Activated naive CD4-positive, alpha-beta T cell treated with anti-CD3 and anti-CD28 coated beads for 36 hours (primary cell): Measurements from ENCODE around the gene TRIM15. TPM values are rescaled to one million over a fixed set of nuclear protein-coding genes. Genes with fewer than 3 reads are reported as not detected.
A peak's percentile ranks its signal among the peaks of the same experiment; 100 is the strongest.

Experiments
- CTCF ChIA-PET: fragments of 350-600 bp; sonication (Branson Sonifier 250); formaldehyde crosslinking; loops from one replicate; lab custom pipeline; 2021; ENCODE audit warnings: antibody characterized with exemption; lab: Charles Lee
- DNase-seq: peaks from one replicate; pipeline ENCODE4 v3.0.0-alpha.2; 2020
- H3K27ac Mint-ChIP-seq: one replicate; pipeline ENCODE4 v1.8.0; 2021; ENCODE audit warnings: mild to moderate bottlenecking, mixed read lengths
- H3K27me3 Mint-ChIP-seq: one replicate; pipeline ENCODE4 v1.8.0; 2021; ENCODE audit warnings: low read depth, mixed read lengths
- H3K36me3 Mint-ChIP-seq: one replicate; pipeline ENCODE4 v1.8.0; 2021; ENCODE audit warnings: low read depth, mixed read lengths
- H3K4me1 Mint-ChIP-seq: one replicate; pipeline ENCODE4 v1.8.0; 2021; ENCODE audit warnings: low read depth, mixed read lengths
- H3K4me3 Mint-ChIP-seq: one replicate; pipeline ENCODE4 v1.8.0; 2021; ENCODE audit warnings: mild to moderate bottlenecking, moderate library complexity, mixed read lengths
- H3K9me3 Mint-ChIP-seq: one replicate; pipeline ENCODE4 v1.8.0; 2021; ENCODE audit warnings: mixed read lengths
- intact Hi-C: fragments of 100-400 bp; cut with micrococcal nuclease; formaldehyde crosslinking; loops from one replicate; pipeline ENCODE4 v1.15.1; 2023
- total RNA-seq, 2 experiments: library from RNA; stranded (reverse); gene quantifications; one replicate each; pipeline ENCODE4 v1.2.3, GENCODE V29; 2021

TRIM15 gene
- total RNA-seq, 2 experiments from 2014 or later: 0.79 to 2.2 TPM

DNA sequence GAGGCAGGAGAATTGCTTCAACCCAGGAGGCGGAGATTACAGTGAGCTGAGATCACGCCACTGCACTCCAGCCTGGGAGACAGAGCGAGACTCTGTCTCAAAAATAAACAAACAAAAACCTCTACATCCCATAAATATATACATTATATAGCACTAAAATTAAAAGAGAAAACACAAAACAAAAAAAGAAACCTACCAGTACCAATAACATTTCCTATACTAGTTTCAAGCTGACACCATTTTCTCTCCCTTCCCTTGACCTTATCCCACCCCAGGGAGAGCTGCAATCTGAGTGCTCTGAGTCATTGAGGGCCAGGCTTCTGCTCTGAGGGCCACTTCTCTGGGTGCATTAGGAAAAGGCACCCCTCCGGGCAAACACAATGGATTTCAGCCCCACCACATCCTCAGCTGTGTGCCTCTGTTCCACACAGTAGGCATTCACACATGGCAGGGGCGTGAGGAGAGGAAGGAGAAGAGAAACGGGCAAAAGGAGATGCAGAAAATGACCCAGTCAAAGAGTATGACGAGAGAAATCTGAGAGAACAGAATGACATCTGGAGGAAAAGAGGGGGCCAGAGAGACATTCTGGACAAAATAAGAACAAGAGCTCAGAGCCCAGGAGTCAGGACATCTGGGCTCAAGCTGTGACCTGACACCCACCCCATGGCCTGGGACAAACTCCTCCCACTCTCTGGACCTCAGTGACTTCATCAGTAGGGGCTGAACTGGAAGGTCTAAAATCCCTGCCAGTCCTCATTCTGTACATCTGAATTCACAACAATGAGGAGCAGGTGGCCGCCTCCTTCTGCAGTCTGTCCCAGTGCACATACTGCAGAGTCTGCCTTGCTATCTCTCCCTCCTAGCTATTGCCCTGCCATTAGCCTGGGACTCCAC, 31.7 kb downstream of the TRIM15 start:
- H3K27me3 Mint-ChIP-seq: no peaks in the 10 kb centered on the region
- no peak for DNase-seq
- H3K36me3 Mint-ChIP-seq: peaks cover 20% of the 10 kb centered on the region
- H3K4me3 Mint-ChIP-seq: no peak overlapping the region
- intact Hi-C loops: no loop called here
- H3K27ac Mint-ChIP-seq: no peak overlapping the region
- H3K4me1 Mint-ChIP-seq: peaks cover 5% of the 10 kb centered on the region
- H3K9me3 Mint-ChIP-seq: no peaks in the 10 kb centered on the region
- CTCF ChIA-PET: interaction anchor here (0.5 kb wide), 1 partner anchor 190 kb away, joined by 4 read pairs; no protein-coding TSS in a partner anchor

DNA sequence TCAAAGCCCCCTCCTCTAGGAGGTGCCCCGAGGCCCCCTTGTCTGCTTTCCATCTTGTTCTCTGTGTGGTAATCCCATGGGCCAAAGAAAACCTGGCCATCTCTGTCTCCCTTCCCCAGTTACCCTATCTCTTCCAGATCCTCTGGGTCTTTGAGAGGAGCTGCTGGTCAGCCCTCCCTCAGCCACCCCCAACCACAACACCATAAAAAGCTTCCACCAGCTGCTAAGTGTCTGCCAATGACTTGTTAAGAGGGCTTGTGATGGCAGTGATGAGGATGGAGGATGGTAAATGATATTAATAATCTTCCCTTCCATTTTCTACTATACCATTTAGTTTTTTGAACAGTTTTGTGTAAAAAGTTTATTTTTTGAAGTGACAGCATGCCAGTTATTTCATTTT, 32.6 kb downstream of the TRIM15 start:
- peaks cover 6% of the 10 kb centered on the region for H3K4me1 Mint-ChIP-seq
- no peaks in the 10 kb centered on the region for H3K9me3 Mint-ChIP-seq
- no peak overlapping the region for H3K27ac Mint-ChIP-seq
- no peak for DNase-seq
- CTCF ChIA-PET: interaction anchor here (0.5 kb wide), 1 partner anchor 189 kb away, joined by 4 read pairs; no protein-coding TSS in a partner anchor
- H3K36me3 Mint-ChIP-seq: peaks cover 25% of the 10 kb centered on the region
- H3K4me3 Mint-ChIP-seq: no peak overlapping the region
- no peaks in the 10 kb centered on the region for H3K27me3 Mint-ChIP-seq
- intact Hi-C loops: no loop called here

DNA sequence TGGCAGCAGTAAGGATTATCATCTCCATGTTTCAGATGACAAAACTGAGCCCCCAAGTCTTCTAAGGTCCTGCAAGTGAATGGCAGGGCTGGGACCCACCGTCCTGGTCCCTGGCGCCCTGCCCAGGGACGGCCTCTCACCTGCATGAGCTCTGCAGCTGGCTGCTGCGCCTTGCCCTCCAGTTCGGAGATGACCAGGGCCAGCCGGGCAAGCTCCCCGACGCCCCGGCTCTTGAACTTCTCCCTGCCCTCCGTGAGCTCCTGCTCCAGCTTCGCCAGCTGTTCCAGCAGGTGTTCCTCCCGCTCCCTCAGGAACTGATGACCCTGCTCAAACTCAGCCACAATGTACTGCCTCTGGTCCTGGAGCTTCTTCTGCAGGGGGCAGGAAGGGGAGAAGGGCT, 33.0 kb downstream of the TRIM15 start:
- CTCF ChIA-PET: interaction anchor here (0.6 kb wide), 1 partner anchor 589 kb away, joined by 3 read pairs; no protein-coding TSS in a partner anchor
- intact Hi-C loops: no loop called here
- no peaks in the 10 kb centered on the region for H3K27me3 Mint-ChIP-seq
- no peak for DNase-seq
- no peak overlapping the region for H3K27ac Mint-ChIP-seq
- H3K9me3 Mint-ChIP-seq: no peaks in the 10 kb centered on the region
- H3K36me3 Mint-ChIP-seq: peaks cover 27% of the 10 kb centered on the region
- peaks cover 6% of the 10 kb centered on the region for H3K4me1 Mint-ChIP-seq
- H3K4me3 Mint-ChIP-seq: no peak overlapping the region

DNA sequence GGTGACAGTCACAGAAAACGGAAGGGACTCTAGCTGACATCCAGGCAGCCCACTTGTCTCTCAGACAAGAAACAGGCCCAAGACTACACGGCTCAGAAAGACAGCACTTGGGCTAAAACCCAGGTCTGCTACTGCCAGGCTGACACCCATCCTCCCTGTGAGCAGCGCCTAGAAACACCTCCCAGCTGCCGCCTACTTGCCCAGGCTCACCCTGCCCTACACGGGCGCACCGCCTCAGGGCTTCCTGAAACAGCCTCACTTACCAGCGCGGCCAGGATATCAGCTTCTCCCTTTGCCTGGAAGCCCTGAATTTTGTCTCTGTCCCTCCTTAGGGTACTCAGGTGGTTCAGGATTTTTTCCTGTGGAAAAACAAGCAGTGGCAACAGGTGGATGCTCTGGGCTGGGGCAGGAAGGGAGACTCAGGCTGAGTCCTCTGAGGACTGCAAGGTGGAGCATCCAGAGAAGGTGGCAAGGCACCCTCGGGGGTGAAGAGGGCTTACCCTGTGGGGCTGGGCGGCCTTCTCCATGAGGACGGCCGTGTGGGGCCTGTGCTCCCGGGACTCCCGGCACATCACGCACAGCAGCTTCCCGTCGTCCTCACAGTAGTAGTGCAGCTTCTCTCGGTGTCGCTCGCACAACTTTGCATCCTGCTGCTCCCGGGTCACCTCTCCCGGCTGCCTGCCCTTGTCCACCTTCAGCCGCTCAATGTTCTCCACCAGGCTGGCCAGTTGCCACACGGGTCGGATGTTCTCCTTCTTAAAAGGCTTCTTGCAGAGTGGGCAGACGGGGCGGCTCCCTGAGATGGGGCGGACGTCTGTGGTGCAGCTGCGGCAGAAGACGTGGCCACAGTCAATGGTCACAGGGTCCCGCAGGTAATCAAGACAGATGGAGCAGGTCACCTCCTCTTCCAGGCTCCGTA, 35.1 kb downstream of the TRIM15 start:
- Mint-ChIP-seq H3K27me3 (no peaks in the 10 kb centered on the region), H3K4me1 (peaks cover 19% of the 10 kb centered on the region), H3K9me3 (no peaks in the 10 kb centered on the region), H3K4me3 (no peak overlapping the region), H3K36me3 (peaks cover 27% of the 10 kb centered on the region), H3K27ac (no peak overlapping the region)
- DNase-seq: no peak
- CTCF ChIA-PET: no interaction called here
- intact Hi-C loops: no loop called here

DNA sequence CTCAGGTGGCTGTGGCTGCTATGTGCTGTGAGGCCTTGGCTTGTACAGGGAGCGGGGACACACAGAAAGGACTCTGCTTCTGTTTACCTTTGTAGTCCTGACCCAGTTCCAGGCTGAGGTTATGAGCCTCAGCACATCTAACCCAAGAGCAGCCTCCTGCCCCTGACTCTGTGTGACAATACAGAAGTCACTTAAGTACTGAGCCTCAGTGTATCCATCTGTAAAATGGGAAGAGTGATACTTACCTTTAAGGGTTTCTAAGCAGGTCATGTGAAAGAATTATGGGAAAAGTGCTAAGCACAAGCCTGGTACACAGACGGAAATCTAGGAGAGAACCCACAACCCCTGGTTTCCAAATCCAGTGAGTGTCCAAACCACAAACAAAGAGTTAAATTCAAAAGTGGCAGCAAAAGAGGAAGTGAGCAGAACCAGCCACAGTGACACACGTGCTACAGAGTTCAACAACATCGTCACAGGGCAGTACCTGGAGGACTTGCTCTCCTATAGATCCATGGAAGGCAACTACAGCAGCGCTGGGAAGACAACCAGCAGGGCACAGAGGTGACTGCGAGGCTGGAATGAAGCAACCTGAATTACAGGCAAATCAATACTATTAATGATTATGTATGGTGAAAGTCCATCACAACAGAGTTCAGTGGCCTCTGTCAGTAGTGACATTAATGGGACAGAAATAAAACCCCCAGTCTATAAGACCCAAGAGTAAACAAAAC, 37.4 kb downstream of the TRIM15 start:
- H3K27ac Mint-ChIP-seq: no peak overlapping the region
- DNase-seq: no peak
- H3K27me3 Mint-ChIP-seq: no peaks in the 10 kb centered on the region
- H3K4me3 Mint-ChIP-seq: no peak overlapping the region
- peaks cover 24% of the 10 kb centered on the region for H3K36me3 Mint-ChIP-seq
- intact Hi-C loops: no loop called here
- H3K4me1 Mint-ChIP-seq: peaks cover 26% of the 10 kb centered on the region
- H3K9me3 Mint-ChIP-seq: no peaks in the 10 kb centered on the region
- CTCF ChIA-PET: no interaction called here

DNA sequence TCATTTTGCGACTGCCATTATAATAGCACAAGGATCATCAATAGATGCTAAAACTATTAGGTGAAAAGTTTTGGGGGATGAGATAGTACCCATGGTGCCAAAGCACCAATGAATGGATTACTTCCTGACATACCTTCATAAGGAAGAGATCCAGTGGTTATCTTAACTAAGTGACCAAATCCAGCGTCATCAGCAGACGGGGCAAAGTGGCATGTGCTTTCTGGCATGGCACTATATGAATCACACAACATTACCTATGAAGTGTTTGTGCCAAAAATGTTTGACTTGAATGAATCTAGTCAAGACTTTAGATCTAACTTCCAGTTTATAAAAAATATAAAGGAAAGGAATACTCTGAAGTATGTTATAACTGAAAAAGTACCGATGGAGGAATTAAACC, 39.0 kb downstream of the TRIM15 start:
- H3K27me3 Mint-ChIP-seq: no peaks in the 10 kb centered on the region
- H3K9me3 Mint-ChIP-seq: no peaks in the 10 kb centered on the region
- CTCF ChIA-PET: no interaction called here
- H3K4me1 Mint-ChIP-seq: peaks cover 38% of the 10 kb centered on the region
- H3K4me3 Mint-ChIP-seq: no peak overlapping the region
- intact Hi-C loops: no loop called here
- peaks cover 17% of the 10 kb centered on the region for H3K36me3 Mint-ChIP-seq
- H3K27ac Mint-ChIP-seq: no peak overlapping the region
- no peak for DNase-seq

DNA sequence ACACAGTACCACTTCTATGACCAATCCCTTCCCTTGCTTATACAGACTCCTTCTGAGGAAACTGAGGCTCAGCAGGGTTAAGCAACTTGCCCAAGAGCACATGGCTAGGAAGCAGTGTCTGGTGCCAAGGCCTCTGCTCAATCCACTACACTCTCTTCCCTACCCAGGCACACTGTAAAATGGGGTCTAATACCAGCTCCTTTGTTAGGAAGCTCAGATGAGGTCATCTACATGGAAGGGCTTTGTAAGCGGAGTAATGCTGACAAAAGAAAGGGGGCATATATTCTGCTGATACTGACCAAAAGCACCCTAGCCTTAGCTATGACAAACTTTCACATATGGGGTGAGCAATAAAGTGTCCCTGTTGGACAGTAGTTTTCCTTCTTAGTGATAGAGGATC, 40.8 kb downstream of the TRIM15 start:
- H3K27ac Mint-ChIP-seq: no peak overlapping the region
- peaks cover 11% of the 10 kb centered on the region for H3K36me3 Mint-ChIP-seq
- no peaks in the 10 kb centered on the region for H3K9me3 Mint-ChIP-seq
- H3K4me1 Mint-ChIP-seq: peaks cover 54% of the 10 kb centered on the region
- no peak overlapping the region for H3K4me3 Mint-ChIP-seq
- intact Hi-C loops: no loop called here
- CTCF ChIA-PET: interaction anchor here (1.0 kb wide), 2 partner anchors 12 to 15 kb away, joined by 3 to 4 read pairs; no protein-coding TSS in a partner anchor
- no peaks in the 10 kb centered on the region for H3K27me3 Mint-ChIP-seq
- DNase-seq: no peak

DNA sequence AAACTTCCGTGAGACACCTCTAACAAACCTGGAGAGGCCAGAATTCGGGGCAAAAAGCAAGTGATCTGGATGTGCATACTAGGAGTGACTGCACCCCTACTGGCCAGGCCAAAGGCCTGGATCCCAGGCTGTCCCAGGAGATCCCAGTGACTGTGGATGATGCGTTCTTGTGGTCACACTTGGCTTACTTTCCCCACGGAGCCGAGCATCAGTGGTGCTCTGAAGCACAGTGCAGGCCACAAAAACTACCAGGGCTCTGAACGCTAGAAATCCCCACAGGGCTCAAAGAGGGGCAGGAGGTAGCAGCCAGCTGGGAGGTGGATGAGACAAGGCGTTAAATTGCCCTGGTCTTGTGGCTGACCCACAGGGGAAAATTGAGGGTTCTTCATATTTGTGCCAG, 42.8 kb downstream of the TRIM15 start:
- no peak for DNase-seq
- no peaks in the 10 kb centered on the region for H3K27me3 Mint-ChIP-seq
- H3K27ac Mint-ChIP-seq: no peak overlapping the region
- peaks cover 8% of the 10 kb centered on the region for H3K36me3 Mint-ChIP-seq
- intact Hi-C loops: no loop called here
- peaks cover 68% of the 10 kb centered on the region for H3K4me1 Mint-ChIP-seq
- no peak overlapping the region for H3K4me3 Mint-ChIP-seq
- CTCF ChIA-PET: interaction anchor here (1.2 to 2.2 kb wide), 3 partner anchors 12 to 191 kb away, joined by 3 to 8 read pairs (median 5); no protein-coding TSS in a partner anchor
- H3K9me3 Mint-ChIP-seq: no peaks in the 10 kb centered on the region

DNA sequence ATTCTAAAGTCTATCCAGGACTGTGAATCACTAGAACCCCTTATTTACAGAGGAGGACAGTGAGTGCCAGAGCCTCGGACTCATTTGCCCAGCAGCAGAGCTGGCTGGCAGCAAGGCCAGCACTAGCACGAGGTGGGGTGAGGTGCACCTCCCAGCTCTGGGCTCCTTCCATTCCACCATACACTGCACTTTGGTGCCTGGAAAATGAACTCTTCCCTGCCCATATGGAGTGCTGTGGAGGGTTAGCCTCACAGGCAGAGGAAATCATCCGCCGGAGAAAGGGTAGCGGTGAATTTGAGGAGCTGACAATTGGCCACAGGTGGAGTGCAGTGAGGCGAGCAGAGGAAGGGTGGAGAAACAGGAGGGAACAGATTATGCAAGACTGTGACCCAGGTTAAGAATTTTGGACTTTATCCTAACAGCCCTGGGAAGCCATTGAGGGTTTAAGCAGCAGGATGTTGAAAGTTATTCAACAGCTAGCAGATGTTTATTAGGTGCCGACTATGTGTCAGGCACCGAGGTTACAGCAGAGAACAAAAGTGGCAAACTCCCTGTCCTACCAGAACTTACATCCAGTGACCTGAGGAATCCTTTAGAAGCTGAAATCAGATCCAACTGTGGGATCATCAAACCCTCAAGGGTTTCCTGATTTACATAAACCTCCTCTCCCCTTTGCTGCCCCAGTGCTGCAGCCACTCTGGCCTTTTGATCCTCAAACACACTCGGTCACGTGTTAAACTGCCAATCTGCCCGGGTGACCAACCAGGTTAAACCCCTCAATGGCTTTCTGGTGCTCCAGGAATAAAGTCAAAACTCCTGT, 43.7 kb downstream of the TRIM15 start:
- CTCF ChIA-PET: interaction anchor here (1.2 to 2.2 kb wide), 2 partner anchors 13 to 191 kb away, joined by 3 to 5 read pairs; no protein-coding TSS in a partner anchor
- no peak for DNase-seq
- no peaks in the 10 kb centered on the region for H3K9me3 Mint-ChIP-seq
- H3K27me3 Mint-ChIP-seq: no peaks in the 10 kb centered on the region
- no peak overlapping the region for H3K27ac Mint-ChIP-seq
- H3K36me3 Mint-ChIP-seq: peaks cover 7% of the 10 kb centered on the region
- H3K4me3 Mint-ChIP-seq: no peak overlapping the region
- intact Hi-C loops: no loop called here
- H3K4me1 Mint-ChIP-seq: peaks cover 72% of the 10 kb centered on the region

DNA sequence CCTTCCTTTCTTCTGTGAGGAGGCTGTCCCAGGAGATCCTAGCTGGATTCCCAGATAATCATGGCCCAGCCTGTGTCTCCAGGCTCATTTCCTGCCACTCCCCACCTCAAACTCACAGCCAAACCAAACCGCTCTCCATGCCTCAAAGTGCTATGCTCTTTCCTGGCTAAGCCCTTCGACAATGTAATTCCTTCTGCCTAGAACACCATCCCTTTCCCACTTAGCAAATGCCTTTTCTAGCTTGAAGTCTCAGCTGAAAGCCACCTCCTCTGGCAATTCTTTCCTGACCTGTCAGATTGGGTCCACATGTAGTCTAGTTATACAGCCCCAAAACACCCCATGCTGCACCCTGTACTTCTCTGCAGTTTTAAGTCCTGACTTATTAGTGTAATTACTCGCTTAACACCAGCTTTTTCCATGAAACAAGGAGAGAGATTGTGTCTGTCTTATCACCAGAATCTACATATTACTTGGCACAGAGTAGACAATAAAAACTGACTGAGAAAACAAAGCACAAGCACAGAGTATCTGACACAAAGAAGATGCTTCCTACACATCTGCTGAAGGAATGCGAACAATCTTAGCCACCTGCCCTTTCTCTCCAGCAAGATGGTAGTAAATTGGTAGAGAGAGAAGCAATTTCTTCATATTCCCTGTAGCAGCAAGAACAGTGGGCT, 44.4 kb downstream of the TRIM15 start:
- H3K36me3 Mint-ChIP-seq: peaks cover 12% of the 10 kb centered on the region
- H3K9me3 Mint-ChIP-seq: no peaks in the 10 kb centered on the region
- H3K4me3 Mint-ChIP-seq: no peak overlapping the region
- intact Hi-C loops: no loop called here
- CTCF ChIA-PET: no interaction called here
- no peak for DNase-seq
- H3K4me1 Mint-ChIP-seq: peaks cover 70% of the 10 kb centered on the region
- H3K27ac Mint-ChIP-seq: no peak overlapping the region
- no peaks in the 10 kb centered on the region for H3K27me3 Mint-ChIP-seq

DNA sequence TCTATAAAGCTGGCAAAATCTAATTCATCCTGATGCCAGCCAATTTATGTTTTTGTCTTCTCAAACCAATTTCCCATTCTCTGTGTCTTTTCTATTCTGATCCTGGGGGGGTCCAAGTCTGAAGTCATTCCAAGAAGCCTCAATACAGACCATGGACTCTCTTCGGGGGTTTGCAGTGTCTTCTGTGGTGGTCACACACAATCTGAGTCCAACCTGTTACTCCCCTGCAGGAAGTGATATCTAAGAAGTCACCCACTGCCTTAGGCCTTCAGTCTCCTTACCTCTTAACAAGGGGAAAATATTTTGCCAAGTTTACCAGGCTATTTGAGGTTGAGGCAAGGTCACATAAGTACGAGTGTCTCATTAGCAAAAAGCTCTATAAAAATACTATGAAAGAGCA, 48.0 kb downstream of the TRIM15 start:
- no peak for DNase-seq
- H3K27ac Mint-ChIP-seq: no peak overlapping the region
- peaks cover 11% of the 10 kb centered on the region for H3K36me3 Mint-ChIP-seq
- H3K9me3 Mint-ChIP-seq: no peaks in the 10 kb centered on the region
- H3K4me3 Mint-ChIP-seq: peak overlapping the region; percentile 94
- peaks cover 57% of the 10 kb centered on the region for H3K4me1 Mint-ChIP-seq
- CTCF ChIA-PET: interaction anchor here (0.6 to 2.2 kb wide), 2 partner anchors 8 to 868 kb away, joined by 4 to 5 read pairs; no protein-coding TSS in a partner anchor
- intact Hi-C loops: loop anchor here (5.0 kb wide), 2 partner anchors 269 to 511 kb away; partner anchors contain the start of genes HLA-A and TUBB
- no peaks in the 10 kb centered on the region for H3K27me3 Mint-ChIP-seq
